Measurements from ENCODE around the gene UPF1.

Gene UPF1

DNA sequence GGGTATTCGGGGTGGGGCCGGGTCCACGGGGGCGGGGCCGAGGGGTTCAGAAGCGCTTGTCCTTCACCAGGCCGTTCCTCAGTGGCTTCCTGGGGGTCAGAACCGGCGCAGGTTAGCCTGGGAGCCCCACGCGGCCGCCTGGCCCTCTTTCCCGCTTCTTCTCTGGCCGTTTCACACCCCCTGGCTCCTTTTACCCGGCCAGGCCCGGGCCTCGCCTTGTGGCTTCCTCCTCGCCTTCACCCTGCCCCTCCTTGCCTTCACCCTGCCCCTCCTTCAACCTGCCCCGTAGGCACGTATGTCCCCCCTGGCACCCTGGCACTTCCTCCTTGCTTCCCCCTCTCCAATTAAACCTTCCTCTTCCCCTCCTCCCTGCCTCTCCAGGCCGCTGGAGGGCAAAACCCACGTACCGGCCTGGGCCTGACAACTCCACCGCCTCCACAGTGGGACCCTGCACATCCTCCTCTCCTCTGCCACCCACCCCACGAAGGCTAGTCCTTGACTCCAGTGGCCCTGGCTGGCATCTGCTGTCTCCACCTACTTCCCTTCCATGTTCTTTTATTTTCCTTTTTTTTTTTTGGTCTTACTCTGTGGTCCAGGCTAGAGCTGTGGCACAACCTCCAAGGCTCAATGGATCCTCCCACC lies 38.9 kb downstream of the UPF1 start:
- no peak overlapping the region for H3K9ac ChIP-seq (ENCODE audit: low read length)
- H3K4me3 ChIP-seq (ENCODE audit: insufficient read depth, low read length, poor library complexity, severe bottlenecking) = no peak overlapping the region
- H3K9me3 ChIP-seq (ENCODE audit: insufficient read depth, low read length) = no peaks in the 10 kb centered on the region
- peaks cover 4% of the 10 kb centered on the region; the same call in 1 of the 2 replicates for H3K36me3 ChIP-seq (ENCODE audit: low read length)
- H2AFZ ChIP-seq (ENCODE audit: low read depth, low read length, severe bottlenecking) = no peak overlapping the region
- H4K20me1 ChIP-seq (ENCODE audit: low read depth, low read length) = no peaks in the 10 kb centered on the region
- H3K79me2 ChIP-seq (ENCODE audit: insufficient read depth, low read length) = no peaks in the 10 kb centered on the region
- no peak overlapping the region for H3K4me2 ChIP-seq (ENCODE audit: low read depth, low read length, poor library complexity, severe bottlenecking)
- no peak overlapping the region for H3K27ac ChIP-seq (ENCODE audit: low read depth, low read length)
- H3K9me2 ChIP-seq (replicated peaks; ENCODE audit: insufficient read depth, low read length) = no peaks in the 10 kb centered on the region
- no peaks in the 10 kb centered on the region for H3F3A ChIP-seq (ENCODE audit: insufficient read depth)
- H3K27me3 ChIP-seq (ENCODE audit: low read length) = no peaks in the 10 kb centered on the region
- no peak for TF ChIP-seq EZH2phosphoT487 (conservative IDR thresholded peaks at IDR 0.05; ENCODE audit: low read length)
- TF ChIP-seq, protein P1, sequence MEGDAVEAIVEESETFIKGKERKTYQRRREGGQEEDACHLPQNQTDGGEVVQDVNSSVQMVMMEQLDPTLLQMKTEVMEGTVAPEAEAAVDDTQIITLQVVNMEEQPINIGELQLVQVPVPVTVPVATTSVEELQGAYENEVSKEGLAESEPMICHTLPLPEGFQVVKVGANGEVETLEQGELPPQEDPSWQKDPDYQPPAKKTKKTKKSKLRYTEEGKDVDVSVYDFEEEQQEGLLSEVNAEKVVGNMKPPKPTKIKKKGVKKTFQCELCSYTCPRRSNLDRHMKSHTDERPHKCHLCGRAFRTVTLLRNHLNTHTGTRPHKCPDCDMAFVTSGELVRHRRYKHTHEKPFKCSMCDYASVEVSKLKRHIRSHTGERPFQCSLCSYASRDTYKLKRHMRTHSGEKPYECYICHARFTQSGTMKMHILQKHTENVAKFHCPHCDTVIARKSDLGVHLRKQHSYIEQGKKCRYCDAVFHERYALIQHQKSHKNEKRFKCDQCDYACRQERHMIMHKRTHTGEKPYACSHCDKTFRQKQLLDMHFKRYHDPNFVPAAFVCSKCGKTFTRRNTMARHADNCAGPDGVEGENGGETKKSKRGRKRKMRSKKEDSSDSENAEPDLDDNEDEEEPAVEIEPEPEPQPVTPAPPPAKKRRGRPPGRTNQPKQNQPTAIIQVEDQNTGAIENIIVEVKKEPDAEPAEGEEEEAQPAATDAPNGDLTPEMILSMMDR (IDR thresholded peaks at IDR 0.05; ENCODE audit: insufficient read depth, low read length, poor library complexity, severe bottlenecking) = no peak

DNA sequence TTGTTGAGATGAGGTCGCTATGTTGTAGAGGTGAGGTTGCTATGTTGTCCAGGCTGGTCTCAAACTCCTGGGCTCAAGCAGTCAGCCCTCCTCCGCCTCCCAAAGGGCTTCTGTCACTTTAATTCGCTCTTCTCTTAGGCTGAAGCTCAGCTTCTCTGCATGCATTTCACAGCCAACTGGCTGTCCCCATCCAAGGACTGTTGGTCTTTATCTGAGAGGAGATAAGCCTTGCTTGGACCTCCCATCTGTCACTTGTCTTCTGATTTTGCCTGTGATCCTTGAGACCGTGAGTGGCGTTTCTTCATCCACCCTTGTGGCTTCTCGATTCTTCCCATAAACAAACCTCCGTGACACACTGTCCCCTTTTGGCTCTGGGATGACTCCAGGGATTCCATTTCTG lies 39.8 kb downstream of the UPF1 start:
- H4K20me1 ChIP-seq (ENCODE audit: low read depth, low read length) = no peaks in the 10 kb centered on the region
- no peak overlapping the region for H2AFZ ChIP-seq (ENCODE audit: low read depth, low read length, severe bottlenecking)
- TF ChIP-seq, protein P1 (IDR thresholded peaks at IDR 0.05; ENCODE audit: insufficient read depth, low read length, poor library complexity, severe bottlenecking) = no peak
- no peak for TF ChIP-seq EZH2phosphoT487 (conservative IDR thresholded peaks at IDR 0.05; ENCODE audit: low read length)
- peaks cover 4% of the 10 kb centered on the region; the same call in 1 of the 2 replicates for H3K36me3 ChIP-seq (ENCODE audit: low read length)
- H3K79me2 ChIP-seq (ENCODE audit: insufficient read depth, low read length) = no peaks in the 10 kb centered on the region
- no peaks in the 10 kb centered on the region for H3K9me3 ChIP-seq (ENCODE audit: insufficient read depth, low read length)
- no peak overlapping the region for H3K4me3 ChIP-seq (ENCODE audit: insufficient read depth, low read length, poor library complexity, severe bottlenecking)
- H3K27me3 ChIP-seq (ENCODE audit: low read length) = no peaks in the 10 kb centered on the region
- H3K9ac ChIP-seq (ENCODE audit: low read length) = no peak overlapping the region
- H3K4me2 ChIP-seq (ENCODE audit: low read depth, low read length, poor library complexity, severe bottlenecking) = no peak overlapping the region
- H3K9me2 ChIP-seq (replicated peaks; ENCODE audit: insufficient read depth, low read length) = no peaks in the 10 kb centered on the region
- H3F3A ChIP-seq (ENCODE audit: insufficient read depth) = no peaks in the 10 kb centered on the region
- no peak overlapping the region for H3K27ac ChIP-seq (ENCODE audit: low read depth, low read length)

DNA sequence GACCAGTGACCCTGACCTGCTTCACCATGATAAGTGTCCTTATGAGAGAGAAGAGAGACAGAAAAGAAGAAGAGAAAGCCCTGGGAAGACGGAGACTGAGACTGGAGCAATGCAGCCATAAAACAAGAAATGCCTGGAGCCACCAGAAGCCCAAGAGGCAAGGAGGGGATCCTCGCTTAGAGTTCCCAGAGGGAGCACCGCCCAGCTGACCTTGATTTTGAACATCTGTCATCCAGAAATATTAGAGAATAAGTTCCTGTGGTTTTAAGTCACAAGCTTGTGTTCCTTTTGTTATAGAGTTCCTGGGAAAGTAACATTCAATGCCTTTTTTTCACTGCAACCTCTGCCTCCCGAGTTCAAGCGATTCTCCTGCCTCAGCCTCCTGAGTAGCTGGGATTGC lies 44.0 kb downstream of the UPF1 start:
- no peaks in the 10 kb centered on the region for H3K36me3 ChIP-seq (ENCODE audit: low read length)
- H3F3A ChIP-seq (ENCODE audit: insufficient read depth) = no peaks in the 10 kb centered on the region
- no peak overlapping the region for H3K9ac ChIP-seq (ENCODE audit: low read length)
- H3K27me3 ChIP-seq (ENCODE audit: low read length) = no peaks in the 10 kb centered on the region
- H3K9me3 ChIP-seq (ENCODE audit: insufficient read depth, low read length) = no peaks in the 10 kb centered on the region
- H3K4me2 ChIP-seq (ENCODE audit: low read depth, low read length, poor library complexity, severe bottlenecking) = no peak overlapping the region
- TF ChIP-seq EZH2phosphoT487 (conservative IDR thresholded peaks at IDR 0.05; ENCODE audit: low read length) = no peak
- TF ChIP-seq, protein P1 (IDR thresholded peaks at IDR 0.05; ENCODE audit: insufficient read depth, low read length, poor library complexity, severe bottlenecking) = no peak
- H2AFZ ChIP-seq (ENCODE audit: low read depth, low read length, severe bottlenecking) = no peak overlapping the region
- no peaks in the 10 kb centered on the region for H3K9me2 ChIP-seq (replicated peaks; ENCODE audit: insufficient read depth, low read length)
- no peak overlapping the region for H3K27ac ChIP-seq (ENCODE audit: low read depth, low read length)
- H4K20me1 ChIP-seq (ENCODE audit: low read depth, low read length) = no peaks in the 10 kb centered on the region
- no peak overlapping the region for H3K4me3 ChIP-seq (ENCODE audit: insufficient read depth, low read length, poor library complexity, severe bottlenecking)
- H3K79me2 ChIP-seq (ENCODE audit: insufficient read depth, low read length) = no peaks in the 10 kb centered on the region
